ENCODE data around the gene PRDM16. TPM values are rescaled to one million over a fixed set of nuclear protein-coding genes. Genes with fewer than 3 reads are reported as not detected.

PRDM16 gene
- total and polyA plus RNA-seq, 2 experiments from 2014 or later, result 0.14 to 0.16 TPM

DNA sequence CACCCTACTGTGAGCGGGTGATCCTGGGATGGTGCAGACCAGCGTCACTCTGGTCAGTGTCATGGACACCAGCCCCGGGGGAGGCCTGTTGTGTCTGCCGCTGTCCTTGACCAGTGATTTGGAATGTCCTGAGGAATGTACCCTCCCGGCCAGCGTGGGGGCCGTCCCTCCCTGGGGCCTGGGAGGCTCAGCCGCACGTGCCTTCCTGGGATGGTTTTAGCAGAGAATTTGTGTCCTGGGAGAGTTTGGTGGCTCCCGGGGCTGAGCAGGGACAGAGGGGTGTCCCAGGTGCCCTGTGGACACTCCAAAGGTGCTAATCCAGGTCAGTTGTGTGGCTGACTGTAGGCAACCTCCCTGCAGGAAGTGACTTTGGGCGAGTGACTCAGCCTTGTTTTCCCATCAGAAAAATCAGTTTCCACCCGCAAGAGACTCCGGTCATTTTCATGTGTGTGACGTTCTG lies 391.7 kb downstream of the PRDM16 start:
- Mint-ChIP-seq H3K4me1 (peaks cover 18% of the 10 kb centered on the region), H3K9me3 (no peaks in the 10 kb centered on the region; the same call in 2 of the 3 replicates), H3K27ac (peak overlapping the region; percentile 62; the same call in 1 of the 2 replicates), H3K27me3 (ENCODE audit: insufficient read depth, low read depth, poor library complexity) (peaks cover 9% of the 10 kb centered on the region), H3K36me3 (ENCODE audit: low read depth) (peaks cover 6% of the 10 kb centered on the region; the same call in 1 of the 3 replicates), H3K4me3 (no peak overlapping the region)
- H3K27me3 ChIP-seq (ENCODE audit: insufficient read depth), result no peaks in the 10 kb centered on the region
- TF ChIP-seq, protein P1, sequence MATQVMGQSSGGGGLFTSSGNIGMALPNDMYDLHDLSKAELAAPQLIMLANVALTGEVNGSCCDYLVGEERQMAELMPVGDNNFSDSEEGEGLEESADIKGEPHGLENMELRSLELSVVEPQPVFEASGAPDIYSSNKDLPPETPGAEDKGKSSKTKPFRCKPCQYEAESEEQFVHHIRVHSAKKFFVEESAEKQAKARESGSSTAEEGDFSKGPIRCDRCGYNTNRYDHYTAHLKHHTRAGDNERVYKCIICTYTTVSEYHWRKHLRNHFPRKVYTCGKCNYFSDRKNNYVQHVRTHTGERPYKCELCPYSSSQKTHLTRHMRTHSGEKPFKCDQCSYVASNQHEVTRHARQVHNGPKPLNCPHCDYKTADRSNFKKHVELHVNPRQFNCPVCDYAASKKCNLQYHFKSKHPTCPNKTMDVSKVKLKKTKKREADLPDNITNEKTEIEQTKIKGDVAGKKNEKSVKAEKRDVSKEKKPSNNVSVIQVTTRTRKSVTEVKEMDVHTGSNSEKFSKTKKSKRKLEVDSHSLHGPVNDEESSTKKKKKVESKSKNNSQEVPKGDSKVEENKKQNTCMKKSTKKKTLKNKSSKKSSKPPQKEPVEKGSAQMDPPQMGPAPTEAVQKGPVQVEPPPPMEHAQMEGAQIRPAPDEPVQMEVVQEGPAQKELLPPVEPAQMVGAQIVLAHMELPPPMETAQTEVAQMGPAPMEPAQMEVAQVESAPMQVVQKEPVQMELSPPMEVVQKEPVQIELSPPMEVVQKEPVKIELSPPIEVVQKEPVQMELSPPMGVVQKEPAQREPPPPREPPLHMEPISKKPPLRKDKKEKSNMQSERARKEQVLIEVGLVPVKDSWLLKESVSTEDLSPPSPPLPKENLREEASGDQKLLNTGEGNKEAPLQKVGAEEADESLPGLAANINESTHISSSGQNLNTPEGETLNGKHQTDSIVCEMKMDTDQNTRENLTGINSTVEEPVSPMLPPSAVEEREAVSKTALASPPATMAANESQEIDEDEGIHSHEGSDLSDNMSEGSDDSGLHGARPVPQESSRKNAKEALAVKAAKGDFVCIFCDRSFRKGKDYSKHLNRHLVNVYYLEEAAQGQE (IDR thresholded peaks at IDR 0.05; ENCODE audit: unreplicated experiment), result no peak
- TF ChIP-seq ZNF331 (CRISPR knock-in tag; IDR thresholded peaks at IDR 0.05; ENCODE audit: low read depth), result no peak
- no peak for TF ChIP-seq JUNB (IDR thresholded peaks at IDR 0.05; ENCODE audit: unreplicated experiment)
- no peak for TF ChIP-seq POLR2AphosphoS5 (IDR thresholded peaks at IDR 0.05; ENCODE audit: low read depth)
- TF ChIP-seq EZH2 (IDR thresholded peaks at IDR 0.05; ENCODE audit: low read depth, unreplicated experiment), result no peak
- no peak for TF ChIP-seq NANOG (IDR thresholded peaks at IDR 0.05; ENCODE audit: borderline replicate concordance)
- TF ChIP-seq, protein P2, sequence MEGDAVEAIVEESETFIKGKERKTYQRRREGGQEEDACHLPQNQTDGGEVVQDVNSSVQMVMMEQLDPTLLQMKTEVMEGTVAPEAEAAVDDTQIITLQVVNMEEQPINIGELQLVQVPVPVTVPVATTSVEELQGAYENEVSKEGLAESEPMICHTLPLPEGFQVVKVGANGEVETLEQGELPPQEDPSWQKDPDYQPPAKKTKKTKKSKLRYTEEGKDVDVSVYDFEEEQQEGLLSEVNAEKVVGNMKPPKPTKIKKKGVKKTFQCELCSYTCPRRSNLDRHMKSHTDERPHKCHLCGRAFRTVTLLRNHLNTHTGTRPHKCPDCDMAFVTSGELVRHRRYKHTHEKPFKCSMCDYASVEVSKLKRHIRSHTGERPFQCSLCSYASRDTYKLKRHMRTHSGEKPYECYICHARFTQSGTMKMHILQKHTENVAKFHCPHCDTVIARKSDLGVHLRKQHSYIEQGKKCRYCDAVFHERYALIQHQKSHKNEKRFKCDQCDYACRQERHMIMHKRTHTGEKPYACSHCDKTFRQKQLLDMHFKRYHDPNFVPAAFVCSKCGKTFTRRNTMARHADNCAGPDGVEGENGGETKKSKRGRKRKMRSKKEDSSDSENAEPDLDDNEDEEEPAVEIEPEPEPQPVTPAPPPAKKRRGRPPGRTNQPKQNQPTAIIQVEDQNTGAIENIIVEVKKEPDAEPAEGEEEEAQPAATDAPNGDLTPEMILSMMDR (conservative IDR thresholded peaks at IDR 0.05; ENCODE audit: low read depth in 2 of 2), result no peak
- TF ChIP-seq ZNF114 (CRISPR knock-in tag; IDR thresholded peaks at IDR 0.05), result no peak
- TF ChIP-seq, protein P3, sequence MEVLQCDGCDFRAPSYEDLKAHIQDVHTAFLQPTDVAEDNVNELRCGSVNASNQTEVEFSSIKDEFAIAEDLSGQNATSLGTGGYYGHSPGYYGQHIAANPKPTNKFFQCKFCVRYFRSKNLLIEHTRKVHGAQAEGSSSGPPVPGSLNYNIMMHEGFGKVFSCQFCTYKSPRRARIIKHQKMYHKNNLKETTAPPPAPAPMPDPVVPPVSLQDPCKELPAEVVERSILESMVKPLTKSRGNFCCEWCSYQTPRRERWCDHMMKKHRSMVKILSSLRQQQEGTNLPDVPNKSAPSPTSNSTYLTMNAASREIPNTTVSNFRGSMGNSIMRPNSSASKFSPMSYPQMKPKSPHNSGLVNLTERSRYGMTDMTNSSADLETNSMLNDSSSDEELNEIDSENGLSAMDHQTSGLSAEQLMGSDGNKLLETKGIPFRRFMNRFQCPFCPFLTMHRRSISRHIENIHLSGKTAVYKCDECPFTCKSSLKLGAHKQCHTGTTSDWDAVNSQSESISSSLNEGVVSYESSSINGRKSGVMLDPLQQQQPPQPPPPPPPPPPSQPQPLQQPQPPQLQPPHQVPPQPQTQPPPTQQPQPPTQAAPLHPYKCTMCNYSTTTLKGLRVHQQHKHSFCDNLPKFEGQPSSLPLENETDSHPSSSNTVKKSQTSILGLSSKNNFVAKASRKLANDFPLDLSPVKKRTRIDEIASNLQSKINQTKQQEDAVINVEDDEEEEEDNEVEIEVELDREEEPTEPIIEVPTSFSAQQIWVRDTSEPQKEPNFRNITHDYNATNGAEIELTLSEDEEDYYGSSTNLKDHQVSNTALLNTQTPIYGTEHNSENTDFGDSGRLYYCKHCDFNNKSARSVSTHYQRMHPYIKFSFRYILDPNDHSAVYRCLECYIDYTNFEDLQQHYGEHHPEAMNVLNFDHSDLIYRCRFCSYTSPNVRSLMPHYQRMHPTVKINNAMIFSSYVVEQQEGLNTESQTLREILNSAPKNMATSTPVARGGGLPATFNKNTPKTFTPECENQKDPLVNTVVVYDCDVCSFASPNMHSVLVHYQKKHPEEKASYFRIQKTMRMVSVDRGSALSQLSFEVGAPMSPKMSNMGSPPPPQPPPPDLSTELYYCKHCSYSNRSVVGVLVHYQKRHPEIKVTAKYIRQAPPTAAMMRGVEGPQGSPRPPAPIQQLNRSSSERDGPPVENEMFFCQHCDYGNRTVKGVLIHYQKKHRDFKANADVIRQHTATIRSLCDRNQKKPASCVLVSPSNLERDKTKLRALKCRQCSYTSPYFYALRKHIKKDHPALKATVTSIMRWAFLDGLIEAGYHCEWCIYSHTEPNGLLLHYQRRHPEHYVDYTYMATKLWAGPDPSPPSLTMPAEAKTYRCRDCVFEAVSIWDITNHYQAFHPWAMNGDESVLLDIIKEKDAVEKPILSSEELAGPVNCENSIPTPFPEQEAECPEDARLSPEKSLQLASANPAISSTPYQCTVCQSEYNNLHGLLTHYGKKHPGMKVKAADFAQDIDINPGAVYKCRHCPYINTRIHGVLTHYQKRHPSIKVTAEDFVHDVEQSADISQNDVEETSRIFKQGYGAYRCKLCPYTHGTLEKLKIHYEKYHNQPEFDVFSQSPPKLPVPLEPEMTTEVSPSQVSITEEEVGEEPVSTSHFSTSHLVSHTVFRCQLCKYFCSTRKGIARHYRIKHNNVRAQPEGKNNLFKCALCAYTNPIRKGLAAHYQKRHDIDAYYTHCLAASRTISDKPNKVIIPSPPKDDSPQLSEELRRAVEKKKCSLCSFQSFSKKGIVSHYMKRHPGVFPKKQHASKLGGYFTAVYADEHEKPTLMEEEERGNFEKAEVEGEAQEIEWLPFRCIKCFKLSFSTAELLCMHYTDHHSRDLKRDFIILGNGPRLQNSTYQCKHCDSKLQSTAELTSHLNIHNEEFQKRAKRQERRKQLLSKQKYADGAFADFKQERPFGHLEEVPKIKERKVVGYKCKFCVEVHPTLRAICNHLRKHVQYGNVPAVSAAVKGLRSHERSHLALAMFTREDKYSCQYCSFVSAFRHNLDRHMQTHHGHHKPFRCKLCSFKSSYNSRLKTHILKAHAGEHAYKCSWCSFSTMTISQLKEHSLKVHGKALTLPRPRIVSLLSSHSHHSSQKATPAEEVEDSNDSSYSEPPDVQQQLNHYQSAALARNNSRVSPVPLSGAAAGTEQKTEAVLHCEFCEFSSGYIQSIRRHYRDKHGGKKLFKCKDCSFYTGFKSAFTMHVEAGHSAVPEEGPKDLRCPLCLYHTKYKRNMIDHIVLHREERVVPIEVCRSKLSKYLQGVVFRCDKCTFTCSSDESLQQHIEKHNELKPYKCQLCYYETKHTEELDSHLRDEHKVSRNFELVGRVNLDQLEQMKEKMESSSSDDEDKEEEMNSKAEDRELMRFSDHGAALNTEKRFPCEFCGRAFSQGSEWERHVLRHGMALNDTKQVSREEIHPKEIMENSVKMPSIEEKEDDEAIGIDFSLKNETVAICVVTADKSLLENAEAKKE (CRISPR knock-in tag; IDR thresholded peaks at IDR 0.05), result no peak
- TF ChIP-seq STAT1 (IDR thresholded peaks at IDR 0.05; ENCODE audit: unreplicated experiment), result no peak
- TF ChIP-seq, protein P4, sequence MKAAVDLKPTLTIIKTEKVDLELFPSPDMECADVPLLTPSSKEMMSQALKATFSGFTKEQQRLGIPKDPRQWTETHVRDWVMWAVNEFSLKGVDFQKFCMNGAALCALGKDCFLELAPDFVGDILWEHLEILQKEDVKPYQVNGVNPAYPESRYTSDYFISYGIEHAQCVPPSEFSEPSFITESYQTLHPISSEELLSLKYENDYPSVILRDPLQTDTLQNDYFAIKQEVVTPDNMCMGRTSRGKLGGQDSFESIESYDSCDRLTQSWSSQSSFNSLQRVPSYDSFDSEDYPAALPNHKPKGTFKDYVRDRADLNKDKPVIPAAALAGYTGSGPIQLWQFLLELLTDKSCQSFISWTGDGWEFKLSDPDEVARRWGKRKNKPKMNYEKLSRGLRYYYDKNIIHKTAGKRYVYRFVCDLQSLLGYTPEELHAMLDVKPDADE (IDR thresholded peaks at IDR 0.05), result no peak
- TF ChIP-seq EZH2phosphoT487 (IDR thresholded peaks at IDR 0.05; ENCODE audit: unreplicated experiment), result no peak
- H3F3A ChIP-seq (replicated peaks; ENCODE audit: low read depth), result peaks cover under 1% of the 10 kb centered on the region; the same call in 1 of the 2 replicates
- DNase-seq (ENCODE audit: low spot score) (no peak), ATAC-seq (no peak)
- H3K4me3 ChIP-seq, result no peak overlapping the region
- no peaks in the 10 kb centered on the region for H3K9me2 ChIP-seq (ENCODE audit: insufficient read depth)
- H3K36me3 ChIP-seq (ENCODE audit: insufficient read depth), result no peaks in the 10 kb centered on the region
- peaks cover 16% of the 10 kb centered on the region; the same call in 1 of the 2 replicates for H3K79me2 ChIP-seq (replicated peaks; ENCODE audit: insufficient read depth)
- no peak overlapping the region for H3K27ac ChIP-seq (ENCODE audit: low read depth)
- no peak overlapping the region for H3K4me2 ChIP-seq
- no peak overlapping the region for H2AFZ ChIP-seq
- no peaks in the 10 kb centered on the region for H4K20me1 ChIP-seq (replicated peaks; ENCODE audit: insufficient read depth)
- peaks cover 4% of the 10 kb centered on the region; the same call in 1 of the 2 replicates for H3K4me1 ChIP-seq (ENCODE audit: insufficient read depth)

Data from GM23338 (cell line).